Tibial artery (tissue), 4 donors: ENCODE data around the gene OSM.
A peak's percentile ranks its signal among the peaks of the same experiment; 100 is the strongest.

Experiments used
- DNase-seq, 2 donors: peaks; one replicate each; pipeline ENCODE4 v3.0.0-alpha.2; 2019
- H3K27ac ChIP-seq, 2 donors: fragments of 200-600 bp; sonication (generic) in 1 of 2; 1 replicate in 1 of 2; 2 replicates in 1 of 2; pipeline ENCODE4 v1.5.1; 2018 to 2019; ENCODE audit warnings: mild to moderate bottlenecking in 1 of 2
- H3K27me3 ChIP-seq, 2 donors: fragments of 200-600 bp; sonication (generic) in 1 of 2; one replicate each; pipeline versions ENCODE4 v1.5.1 to v1.6.0; 2016 to 2019
- H3K36me3 ChIP-seq, 3 donors: fragments of 200-600 bp; sonication (generic) in 2 of 3; one replicate each; pipeline ENCODE4 v1.5.1; 2016 to 2019; ENCODE audit warnings: mild to moderate bottlenecking in 2 of 3
- H3K4me1 ChIP-seq, 4 donors: fragments of 200-600 bp; sonication (generic) in 2 of 4; 1 replicate in 3 of 4; 2 replicates in 1 of 4; pipeline ENCODE4 v1.5.1; 2016 to 2019
- H3K4me3 ChIP-seq, 2 donors: fragments of 200-600 bp; sonication (generic) in 1 of 2; 1 replicate in 1 of 2; 2 replicates in 1 of 2; pipeline ENCODE4 v1.5.1; 2018 to 2019; ENCODE audit warnings: mild to moderate bottlenecking in 2 of 2
- H3K9me3 ChIP-seq, 3 donors: fragments of 200-600 bp; sonication (generic) in 1 of 3; one replicate each; pipeline ENCODE4 v1.5.1; 2016 to 2019
- intact Hi-C: fragments of 100-400 bp; cut with DNase I; formaldehyde crosslinking; loops from one replicate; pipeline ENCODE4 v1.15.0; 2023; ENCODE audit warnings: low total_unique reads
- TF ChIP-seq, protein P1 (sequence below), 2 experiments: fragments of 200-600 bp in 1 of 2; fragments of 450-650 bp in 1 of 2; IDR thresholded peaks; one replicate each; pipeline ENCODE4 v1.5.1; 2017 to 2019; ENCODE audit warnings: antibody characterized with exemption in 2 of 2, mild to moderate bottlenecking in 1 of 2, moderate library complexity in 1 of 2

Gene OSM

DNA sequence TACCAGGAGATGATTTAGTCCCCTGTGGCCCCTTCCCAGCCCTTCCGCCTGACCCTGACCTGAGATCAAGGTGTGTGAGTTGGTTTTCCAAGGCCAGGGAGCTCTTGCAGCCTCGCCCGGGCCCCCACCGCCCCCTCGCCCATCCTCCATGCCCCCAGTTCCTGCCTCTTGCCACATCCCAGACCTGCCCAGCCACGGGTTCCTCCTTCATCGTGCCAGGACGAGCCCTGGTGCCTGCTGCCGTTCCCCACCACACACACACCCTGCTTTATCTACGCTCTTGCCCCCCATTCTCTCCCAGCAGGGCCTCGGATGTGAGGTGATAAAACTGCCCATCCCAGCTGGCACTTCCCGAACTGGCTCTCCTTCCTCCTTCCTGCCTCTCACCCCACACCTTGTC is 18.7 kb downstream of the OSM start:
- Histone ChIP-seq H3K27ac (no peak overlapping the region), H3K27me3 (peaks cover 0 to 58% of the 10 kb centered on the region in 2 donors), H3K36me3 (no peaks in the 10 kb centered on the region), H3K4me1 (peaks cover 0 to 41% (median 27%) of the 10 kb centered on the region in 4 donors), H3K4me3 (no peak overlapping the region), H3K9me3 (no peaks in the 10 kb centered on the region)
- intact Hi-C loops = no loop called here
- TF ChIP-seq, protein P1, sequence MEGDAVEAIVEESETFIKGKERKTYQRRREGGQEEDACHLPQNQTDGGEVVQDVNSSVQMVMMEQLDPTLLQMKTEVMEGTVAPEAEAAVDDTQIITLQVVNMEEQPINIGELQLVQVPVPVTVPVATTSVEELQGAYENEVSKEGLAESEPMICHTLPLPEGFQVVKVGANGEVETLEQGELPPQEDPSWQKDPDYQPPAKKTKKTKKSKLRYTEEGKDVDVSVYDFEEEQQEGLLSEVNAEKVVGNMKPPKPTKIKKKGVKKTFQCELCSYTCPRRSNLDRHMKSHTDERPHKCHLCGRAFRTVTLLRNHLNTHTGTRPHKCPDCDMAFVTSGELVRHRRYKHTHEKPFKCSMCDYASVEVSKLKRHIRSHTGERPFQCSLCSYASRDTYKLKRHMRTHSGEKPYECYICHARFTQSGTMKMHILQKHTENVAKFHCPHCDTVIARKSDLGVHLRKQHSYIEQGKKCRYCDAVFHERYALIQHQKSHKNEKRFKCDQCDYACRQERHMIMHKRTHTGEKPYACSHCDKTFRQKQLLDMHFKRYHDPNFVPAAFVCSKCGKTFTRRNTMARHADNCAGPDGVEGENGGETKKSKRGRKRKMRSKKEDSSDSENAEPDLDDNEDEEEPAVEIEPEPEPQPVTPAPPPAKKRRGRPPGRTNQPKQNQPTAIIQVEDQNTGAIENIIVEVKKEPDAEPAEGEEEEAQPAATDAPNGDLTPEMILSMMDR (IDR thresholded peaks at IDR 0.05) = no peak
- DNase-seq = no peak

DNA sequence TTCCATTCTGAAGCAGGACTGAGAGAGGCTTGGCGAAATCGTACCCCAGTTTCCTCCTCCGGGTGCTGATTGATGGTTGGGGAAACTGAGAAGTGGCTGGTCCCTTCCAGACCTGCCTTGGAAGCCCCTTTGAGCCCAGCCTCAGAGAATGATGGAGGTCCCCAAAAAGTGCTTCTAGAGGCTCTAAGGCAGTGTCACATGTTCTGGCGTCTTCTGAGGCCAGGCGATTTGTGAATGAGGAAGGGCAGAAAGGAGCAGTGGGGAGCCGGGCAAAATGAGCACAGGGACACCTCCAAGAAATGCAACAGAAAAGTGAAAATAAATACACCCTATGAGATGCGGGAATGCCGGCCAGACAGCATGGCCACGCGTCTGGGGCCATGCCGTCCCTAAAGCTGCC is 19.1 kb downstream of the OSM start:
- H3K4me1 ChIP-seq = peaks cover 0 to 37% (median 23%) of the 10 kb centered on the region in 4 donors
- H3K9me3 ChIP-seq = no peaks in the 10 kb centered on the region
- intact Hi-C loops = no loop called here
- DNase-seq = no peak
- TF ChIP-seq, protein P1 (IDR thresholded peaks at IDR 0.05) = no peak
- H3K4me3 ChIP-seq = no peak overlapping the region
- no peak overlapping the region for H3K27ac ChIP-seq
- H3K36me3 ChIP-seq = no peaks in the 10 kb centered on the region
- H3K27me3 ChIP-seq = peaks cover 0 to 58% of the 10 kb centered on the region in 2 donors

DNA sequence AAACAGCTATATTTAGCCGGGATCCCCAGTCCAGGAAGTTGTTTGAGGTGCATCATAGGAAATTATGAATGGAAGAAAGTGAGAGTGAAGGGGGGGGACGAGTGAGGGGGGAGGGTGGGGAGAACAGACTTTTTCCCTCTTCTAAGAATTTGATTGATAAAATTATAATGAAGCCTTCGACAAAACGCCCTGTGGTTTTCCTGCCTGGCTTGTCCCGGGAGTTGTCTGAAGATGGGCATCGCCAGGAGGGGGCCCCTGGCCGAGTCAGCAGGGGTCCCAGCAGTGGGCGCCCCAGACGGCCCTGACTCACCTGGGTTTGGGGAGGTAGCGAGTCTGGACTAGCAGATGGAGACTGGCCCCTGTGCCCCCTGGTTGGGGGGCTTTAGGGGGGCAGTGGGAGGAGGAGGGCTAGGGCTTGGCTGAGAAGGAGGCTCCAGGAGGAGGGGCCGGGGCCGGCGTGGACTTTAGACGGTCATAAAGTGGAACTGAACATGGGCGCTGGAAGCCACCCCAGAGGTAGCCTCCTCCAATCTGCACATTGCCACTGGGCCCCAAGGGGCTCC is 19.8 kb downstream of the OSM start:
- H3K9me3 ChIP-seq = no peaks in the 10 kb centered on the region
- intact Hi-C loops = no loop called here
- TF ChIP-seq, protein P1 (IDR thresholded peaks at IDR 0.05) = no peak
- H3K27ac ChIP-seq = no peak overlapping the region
- H3K36me3 ChIP-seq = no peaks in the 10 kb centered on the region
- H3K4me3 ChIP-seq = peak overlapping the region; percentile 35 to 54
- DNase-seq = no peak
- peaks cover 0 to 37% (median 21%) of the 10 kb centered on the region in 4 donors for H3K4me1 ChIP-seq
- H3K27me3 ChIP-seq = peaks cover 0 to 58% of the 10 kb centered on the region in 2 donors

DNA sequence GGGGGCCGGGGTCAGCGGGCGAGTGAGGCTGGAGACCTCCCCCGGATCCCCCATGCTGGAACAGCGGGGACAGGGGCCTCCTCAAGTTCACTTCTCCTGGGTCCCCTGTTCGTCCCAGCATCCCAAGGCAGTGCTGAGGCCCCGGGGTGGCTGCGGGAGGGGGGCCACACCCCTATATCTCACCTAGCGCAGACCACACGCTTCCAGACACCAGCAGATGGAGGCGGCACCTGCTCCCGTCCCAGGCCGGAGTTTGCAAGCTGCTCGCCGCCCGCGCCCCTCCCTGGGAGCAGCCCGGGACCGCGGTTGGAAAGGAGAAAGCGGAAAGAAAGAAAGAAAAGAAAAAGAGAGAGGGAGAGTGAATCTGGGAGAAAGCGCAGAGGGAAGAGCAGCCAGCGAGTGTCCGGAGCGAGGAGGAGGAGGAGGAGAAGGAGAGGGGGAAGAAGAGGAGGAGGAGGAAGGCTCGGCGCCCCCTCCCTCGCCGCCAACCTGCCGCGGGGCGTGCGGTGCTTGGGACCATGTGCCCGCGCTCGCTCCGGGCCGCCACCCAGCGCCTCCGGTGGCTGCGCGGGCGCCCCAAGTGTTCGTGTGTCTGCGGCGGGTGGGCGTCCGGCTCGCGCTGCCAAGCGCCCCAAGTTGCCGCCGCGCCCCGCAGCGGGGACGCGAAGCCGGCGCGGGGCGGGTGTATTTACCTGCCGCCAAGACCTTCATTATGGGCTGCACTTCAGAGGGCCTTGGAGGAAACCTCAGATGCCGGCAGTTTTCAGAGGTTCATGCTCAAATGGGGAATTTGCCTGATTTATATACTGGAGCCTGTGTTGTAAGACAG is 20.5 kb downstream of the OSM start, which contains the start of gene LIF:
Gene LIF (minus strand): TSS at position 775 of the 829 bp plus-strand sequence. CDS start 64 bp downstream, at position 711.
- intact Hi-C loops = no loop called here
- Histone ChIP-seq H3K4me3 (peak within 1 kb of the TSS; percentile 35 to 54), H3K27me3 (peaks cover 0 to 58% of the 10 kb centered on the region in 2 donors), H3K4me1 (peaks cover 0 to 37% (median 21%) of the 10 kb centered on the region in 4 donors), H3K9me3 (no peaks in the 10 kb centered on the region), H3K27ac (no peak within 1 kb of the TSS), H3K36me3 (no peaks in the 10 kb centered on the region)
- DNase-seq = no peak
- TF ChIP-seq, protein P1 (IDR thresholded peaks at IDR 0.05) = no peak

DNA sequence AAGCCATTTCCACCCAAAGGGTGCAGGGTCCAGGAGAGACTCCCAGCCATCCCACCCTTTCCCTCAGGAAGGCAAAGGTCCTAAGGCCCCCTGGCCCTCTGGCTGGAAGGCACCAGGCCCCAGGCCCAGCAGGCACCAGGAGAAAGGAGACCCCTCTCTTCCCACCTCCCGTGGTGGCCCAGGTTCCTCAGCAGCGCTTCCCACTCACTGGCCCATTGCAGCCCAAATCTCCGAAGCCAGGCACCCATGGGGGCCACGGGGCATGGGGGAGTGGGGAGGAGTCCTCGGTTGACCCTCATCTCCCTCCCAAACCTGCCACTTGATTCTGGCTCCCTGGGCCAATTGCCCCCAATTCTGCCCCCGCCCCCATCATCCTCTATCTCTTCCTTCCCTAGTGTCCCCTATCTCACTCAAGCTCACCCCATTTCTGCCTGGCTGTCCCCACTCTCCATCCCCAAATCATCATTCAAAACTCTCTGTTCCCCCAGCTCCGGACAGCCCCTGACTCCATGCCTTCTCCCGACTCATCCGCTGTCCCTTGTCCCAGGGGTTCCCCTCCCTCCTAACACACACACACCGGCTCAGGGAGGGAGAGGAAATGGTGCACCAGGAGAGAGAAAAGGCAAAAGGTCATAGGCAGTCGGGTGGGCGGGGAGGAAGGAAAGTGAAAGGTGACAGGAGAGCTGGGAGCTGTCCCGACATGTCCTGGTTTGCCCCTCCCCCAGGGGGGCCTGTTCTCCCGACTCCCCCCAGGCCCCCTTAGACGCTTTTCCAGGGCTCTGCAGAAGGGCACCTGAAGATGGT is 21.3 kb downstream of the OSM start:
- Histone ChIP-seq H3K27ac (no peak overlapping the region), H3K27me3 (peaks cover 0 to 58% of the 10 kb centered on the region in 2 donors), H3K4me3 (peak overlapping the region; percentile 35 to 54), H3K36me3 (no peaks in the 10 kb centered on the region), H3K9me3 (no peaks in the 10 kb centered on the region), H3K4me1 (peaks cover 0 to 29% (median 18%) of the 10 kb centered on the region in 4 donors)
- intact Hi-C loops = no loop called here
- no peak for DNase-seq
- TF ChIP-seq, protein P1 (IDR thresholded peaks at IDR 0.05) = no peak
